WTC11 (cell line): ENCODE data around the gene MECR.

ENCODE experiments used
- AFF4 ChIP-seq: sonication (generic); formaldehyde crosslinking; IDR thresholded peaks from 2 replicates; pipeline ENCODE4 v1.8.1; 2023; ENCODE audit warnings: mild to moderate bottlenecking, missing genetic modification reagents, borderline replicate concordance
- CREM ChIP-seq: sonication (generic); formaldehyde crosslinking; IDR thresholded peaks from 2 replicates; pipeline ENCODE4 v1.8.1; 2022; ENCODE audit warnings: mild to moderate bottlenecking, missing genetic modification reagents, moderate library complexity
- CTCF ChIP-seq: fragments of 200-600 bp; IDR thresholded peaks from 2 replicates; pipeline ENCODE4 v1.8.0; 2022; ENCODE audit warnings: antibody characterized with exemption
- ESRRA ChIP-seq: sonication (generic); formaldehyde crosslinking; IDR thresholded peaks from 2 replicates; pipeline ENCODE4 v1.8.1; 2022; ENCODE audit warnings: mild to moderate bottlenecking, missing genetic modification reagents, borderline replicate concordance
- FOXJ3 ChIP-seq: sonication (generic); formaldehyde crosslinking; IDR thresholded peaks from 2 replicates; pipeline ENCODE4 v1.9.0; 2021; ENCODE audit warnings: missing genetic modification reagents, mild to moderate bottlenecking, borderline replicate concordance
- FOXP1 ChIP-seq: sonication (generic); formaldehyde crosslinking; IDR thresholded peaks from 2 replicates; pipeline ENCODE4 v1.8.0; 2022; ENCODE audit warnings: missing genetic modification reagents, mild to moderate bottlenecking, moderate library complexity, borderline replicate concordance
- MLX ChIP-seq: sonication (generic); formaldehyde crosslinking; IDR thresholded peaks from 2 replicates; pipeline ENCODE4 v1.8.1; 2023; ENCODE audit warnings: mild to moderate bottlenecking, missing genetic modification reagents, moderate library complexity
- PREB ChIP-seq: sonication (generic); formaldehyde crosslinking; IDR thresholded peaks from 2 replicates; pipeline ENCODE4 v1.8.1; 2022; ENCODE audit warnings: mild to moderate bottlenecking, missing genetic modification reagents, moderate library complexity, borderline replicate concordance
- USF2 ChIP-seq: sonication (generic); formaldehyde crosslinking; IDR thresholded peaks from 2 replicates; pipeline ENCODE4 v1.8.1; 2023; ENCODE audit warnings: mild to moderate bottlenecking, missing genetic modification reagents, moderate library complexity
- ZNF263 ChIP-seq: sonication (generic); formaldehyde crosslinking; IDR thresholded peaks from 2 replicates; pipeline ENCODE4 v1.8.1; 2022; ENCODE audit warnings: low read depth, mild to moderate bottlenecking, moderate library complexity, missing genetic modification reagents
- ZNF281 ChIP-seq: sonication (generic); formaldehyde crosslinking; IDR thresholded peaks from 2 replicates; pipeline ENCODE4 v1.8.0; 2023; ENCODE audit warnings: mild to moderate bottlenecking, missing genetic modification reagents

GRCh38 chr1:29164588-29164987 is 66.1 kb downstream of the MECR start:
- TF ChIP-seq CTCF (no peak), MLX (CRISPR knock-in tag) (no peak), AFF4 (CRISPR knock-in tag) (no peak), ZNF281 (CRISPR knock-in tag) (no peak), FOXJ3 (CRISPR knock-in tag) (no peak), CREM (CRISPR knock-in tag) (no peak), FOXP1 (CRISPR knock-in tag) (no peak), ZNF263 (CRISPR knock-in tag) (no peak), USF2 (CRISPR knock-in tag) (no peak), PREB (CRISPR knock-in tag) (no peak), ESRRA (CRISPR knock-in tag) (no peak)
